Smooth muscle cell of the pulmonary artery (primary cell): ENCODE measurements around the gene NPIPA3. TPM values are rescaled to one million over a fixed set of nuclear protein-coding genes. Genes with fewer than 3 reads are reported as not detected.

Experiments used
- total RNA-seq: library from RNA; depleted of rRNA; stranded (reverse); fragments of >200 nt; gene quantifications from 2 replicates; pipeline ENCODE4 v1.2.3, GENCODE V29; 2014

NPIPA3 gene
- total RNA-seq: 0.69 and 0.98 TPM in 2 replicates

GRCh38 chr16:14703156-14704011, at the start of gene NPIPA3:
Gene NPIPA3, plus strand, starts transcription at chr16:14703411. Its CDS starts 5,533 bp downstream, at chr16:14708944.

DNA sequence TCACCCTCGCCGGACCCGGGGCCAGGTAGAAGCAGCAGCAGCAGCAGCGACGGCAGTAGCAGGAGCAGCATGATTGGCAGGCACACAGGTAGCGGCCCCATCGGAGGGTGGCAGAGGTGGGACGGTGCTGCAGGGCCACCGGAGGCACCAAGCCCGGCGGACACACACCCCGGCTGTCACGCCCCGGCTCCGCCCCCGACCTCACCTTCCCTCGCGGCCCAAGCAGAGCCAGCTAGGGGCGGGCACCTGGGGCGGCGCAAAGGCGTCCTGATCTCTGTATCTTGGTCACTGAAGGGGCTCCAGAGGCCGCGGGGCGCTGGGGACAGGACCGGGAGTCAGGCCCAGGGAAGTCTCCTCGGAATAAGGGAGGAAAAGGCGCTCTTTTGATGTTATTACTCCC, 9.1 kb upstream of the NPIPA3 start, which contains the start of gene PLA2G10:
TSS of gene PLA2G10 (minus strand) at position 180 of the 400 bp plus-strand sequence. CDS start at position 101, 79 bp downstream.

GRCh38 chr16:14742273-14743128, 39.3 kb downstream of the NPIPA3 start, which contains the start of gene NPIPA2:
Gene NPIPA2, plus strand, starts transcription at chr16:14742533. Its CDS starts 5,533 bp downstream, at chr16:14748066.

Other genes starting within 250 kb of the NPIPA3 start
- gene PARN, start 73.2 kb upstream of the NPIPA3 start, total RNA-seq: 22.6 and 24.4 TPM in 2 replicates
- gene BFAR, start 70.5 kb upstream of the NPIPA3 start, total RNA-seq: 60.3 and 63.9 TPM in 2 replicates
- gene PLA2G10, start 9.1 kb upstream of the NPIPA3 start, total RNA-seq: not detected in 2 replicates
- 0.69 and 0.98 TPM in 2 replicates for gene NPIPA2, start 39.1 kb downstream of the NPIPA3 start, total RNA-seq
- 165 and 264 TPM in 2 replicates for gene NOMO1, start 130.3 kb downstream of the NPIPA3 start, total RNA-seq
- 58.4 and 78.9 TPM in 2 replicates for gene NPIPA1, start 234.0 kb downstream of the NPIPA3 start, total RNA-seq